Spleen (tissue), 13 donors: ENCODE results near the gene SLC30A1. TPM values are rescaled to one million over a fixed set of nuclear protein-coding genes. Genes with fewer than 3 reads are reported as not detected.
"Not testable (repeated sequence)": the region's sequence is repeated elsewhere in the genome, so short reads cannot be mapped to it uniquely, and the experiment has no call there.

Experiments
- DNase-seq: peaks from one replicate; pipeline ENCODE4 v3.0.0-alpha.2; 2020
- H3K27ac ChIP-seq, 8 donors: fragments of 200-600 bp; sonication (generic) in 7 of 8; 1 replicate in 4 of 8; 2 replicates in 4 of 8; pipeline versions ENCODE4 v1.5.0 to v1.8.0; 2016 to 2021; ENCODE audit warnings: inconsistent platforms in 4 of 8, mild to moderate bottlenecking in 4 of 8, moderate library complexity in 1 of 8
- H3K27me3 ChIP-seq, 7 donors: fragments of 200-600 bp; sonication (generic) in 6 of 7; replicated peaks in 1 of 7; 1 replicate in 4 of 7; 2 replicates in 3 of 7; pipeline versions ENCODE4 v1.5.0 to v1.8.0; 2016 to 2021; ENCODE audit warnings: inconsistent platforms in 3 of 7, mild to moderate bottlenecking in 1 of 7
- H3K36me3 ChIP-seq, 6 donors: fragments of 200-600 bp; sonication (generic) in 5 of 6; 1 replicate in 4 of 6; 2 replicates in 2 of 6; pipeline versions ENCODE4 v1.5.0 to v1.8.0; 2016 to 2021; ENCODE audit warnings: inconsistent platforms in 2 of 6
- H3K4me1 ChIP-seq, 6 donors: fragments of 200-600 bp; sonication (generic) in 5 of 6; 1 replicate in 3 of 6; 2 replicates in 3 of 6; pipeline versions ENCODE4 v1.5.0 to v1.8.0; 2016 to 2021; ENCODE audit warnings: inconsistent platforms in 3 of 6
- H3K4me3 ChIP-seq, 8 donors: fragments of 200-600 bp; sonication (generic) in 7 of 8; 1 replicate in 4 of 8; 2 replicates in 4 of 8; pipeline versions ENCODE4 v1.5.0 to v1.8.0; 2016 to 2021; ENCODE audit warnings: inconsistent platforms in 4 of 8, mild to moderate bottlenecking in 4 of 8, moderate library complexity in 2 of 8
- H3K9me3 ChIP-seq, 8 donors: fragments of 200-600 bp; sonication (generic) in 7 of 8; 1 replicate in 4 of 8; 2 replicates in 4 of 8; pipeline versions ENCODE4 v1.5.0 to v1.8.0; 2016 to 2021; ENCODE audit warnings: inconsistent platforms in 4 of 8
- POLR2A ChIP-seq, 3 donors: fragments of 450-650 bp; IDR thresholded peaks; one replicate each; pipeline ENCODE4 v1.5.1; 2017; ENCODE audit warnings: antibody characterized with exemption in 3 of 3, mild to moderate bottlenecking in 1 of 3
- POLR2AphosphoS5 ChIP-seq, 3 donors: sonication (generic); formaldehyde crosslinking; IDR thresholded peaks; one replicate each; pipeline ENCODE4 v1.5.1; 2017; ENCODE audit warnings: antibody characterized with exemption in 3 of 3
- WGBS, 5 donors: extraction: QIAGEN DNeasy Blood & Tissue Kit in 3 of 5; methylation state at CpG; one replicate each; pipeline versions ENCODE4 v1.1.5 to v1.1.7; 2013 to 2018; 5-methylcytosine and 5-hydroxymethylcytosine counted together
- intact Hi-C: fragments of 100-400 bp; cut with DNase I; formaldehyde crosslinking; loops from one replicate; pipeline ENCODE4 v1.15.0; 2023; ENCODE audit warnings: low total_unique reads
- long read RNA-seq, 2 donors: transcript quantifications; one replicate each; lab custom pipeline, GENCODE V29; 2026
- polyA plus RNA-seq, 3 donors: library from polyadenylated mRNA; stranded (reverse); fragments of 200-250 nt; gene quantifications; one replicate each; pipeline ENCODE4 v1.2.1, GENCODE V29; 2013
- total RNA-seq, 7 donors: library from RNA; depleted of rRNA in 3 of 7; stranded (reverse); fragments of >200 nt in 3 of 7; fragmentation: NEBNext Ultra II Directional in 4 of 7; extraction: Animal tissue kit (Norgen Biotek cat#: 25700) in 4 of 7; gene quantifications; one replicate each; pipeline versions ENCODE4 v1.1.0 to v1.2.1, GENCODE V29; 2016 to 2021
- TF ChIP-seq, protein P1 (sequence below), 11 experiments: fragments of 200-600 bp in 7 of 11; fragments of 450-650 bp in 4 of 11; sonication (generic) in 4 of 11; IDR thresholded peaks in 8 of 11; conservative IDR thresholded peaks in 3 of 11; 1 replicate in 7 of 11; 2 replicates in 4 of 11; pipeline versions ENCODE4 v1.4.0 to v1.8.0; 2016 to 2021; ENCODE audit warnings: antibody characterized with exemption in 11 of 11, inconsistent platforms in 4 of 11, mild to moderate bottlenecking in 1 of 11
- donor health status: healthy with polysubstance abuse.
- donor health status: DM: no; HTN: no; CAD: no; lungs with moderate emphysema.
- donor health status: DM: no; HTN: no; CAD: no.
- donor health status: Bipolar disorder and iron deficiency.
- donor health status: healthy.
- donor health status: DM: no; HTN: no; CAD: no.
- donor health status: DM: yes; HTN: yes; CAD: no.

The SLC30A1 gene, protein sequence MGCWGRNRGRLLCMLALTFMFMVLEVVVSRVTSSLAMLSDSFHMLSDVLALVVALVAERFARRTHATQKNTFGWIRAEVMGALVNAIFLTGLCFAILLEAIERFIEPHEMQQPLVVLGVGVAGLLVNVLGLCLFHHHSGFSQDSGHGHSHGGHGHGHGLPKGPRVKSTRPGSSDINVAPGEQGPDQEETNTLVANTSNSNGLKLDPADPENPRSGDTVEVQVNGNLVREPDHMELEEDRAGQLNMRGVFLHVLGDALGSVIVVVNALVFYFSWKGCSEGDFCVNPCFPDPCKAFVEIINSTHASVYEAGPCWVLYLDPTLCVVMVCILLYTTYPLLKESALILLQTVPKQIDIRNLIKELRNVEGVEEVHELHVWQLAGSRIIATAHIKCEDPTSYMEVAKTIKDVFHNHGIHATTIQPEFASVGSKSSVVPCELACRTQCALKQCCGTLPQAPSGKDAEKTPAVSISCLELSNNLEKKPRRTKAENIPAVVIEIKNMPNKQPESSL
- 10 to 100 TPM; 28.0 to 38.5 (median 32.8) TPM for total RNA-seq
- 1 to 10 TPM; 3.0 to 5.8 (median 3.3) TPM for polyA plus RNA-seq
- long read RNA-seq, donor 1, full-length matches to known transcripts, result 10 of 10 reads
- long read RNA-seq, donor 1, partial matches to known transcripts, result 0 of 10 reads
- long read RNA-seq, donor 1, other reads (novel, unspliced or antisense), result 0 of 10 reads
- long read RNA-seq, donor 2, full-length matches to known transcripts, result 9 of 9 reads
- long read RNA-seq, donor 2, partial matches to known transcripts, result 0 of 9 reads
- long read RNA-seq, donor 2, other reads (novel, unspliced or antisense), result 0 of 9 reads

DNA sequence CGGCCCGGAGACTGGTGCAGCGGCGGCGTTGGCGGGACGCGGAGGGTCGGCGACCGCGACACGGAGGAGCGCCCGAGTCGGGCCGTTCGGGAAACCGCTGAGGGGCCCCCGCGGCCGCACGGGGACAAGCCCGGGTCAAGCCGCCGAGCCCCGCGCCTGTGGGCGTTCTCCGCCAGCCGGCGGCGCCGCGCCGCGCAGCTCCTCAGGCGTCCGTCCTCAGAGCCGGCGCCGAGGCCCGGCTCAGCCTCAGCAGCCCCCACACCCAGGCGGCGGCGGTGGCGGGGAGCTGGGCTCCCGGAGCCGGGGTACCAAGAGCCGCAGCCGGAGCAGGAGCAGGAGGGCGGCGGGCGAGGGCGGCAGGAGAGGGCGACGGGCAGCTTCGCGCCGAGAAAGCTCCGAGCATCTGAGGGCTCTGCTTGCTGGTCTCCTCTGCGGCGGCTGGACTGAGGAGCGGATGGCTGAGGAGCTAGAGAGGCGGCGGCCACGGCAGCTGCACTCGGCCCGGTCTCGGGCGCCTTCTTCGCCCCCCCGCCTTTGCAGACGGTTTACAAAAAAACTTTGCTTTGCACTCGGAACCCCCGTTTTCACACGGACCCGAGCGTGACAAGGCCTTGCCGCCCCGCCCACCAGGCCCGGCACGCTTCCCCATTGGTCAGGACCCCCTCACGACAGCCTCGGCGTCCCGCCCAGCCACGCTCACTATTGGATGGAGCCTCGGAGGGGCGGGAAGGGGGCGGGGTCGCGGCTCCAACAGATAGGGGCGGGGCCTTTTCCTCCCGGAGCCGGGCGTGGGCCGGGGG lies at the start of gene SLC30A1:
TSS of gene SLC30A1 (minus strand) at position 522 of the 800 bp plus-strand sequence. CDS start 549 bp downstream, outside the sequence.
- H3K9me3 ChIP-seq, result no peaks in the 10 kb centered on the region
- peak within 1 kb of the TSS; percentile 96 to 99 (median 98) for H3K27ac ChIP-seq
- peaks cover 22 to 83% (median 63%) of the 10 kb centered on the region in 6 donors for H3K4me1 ChIP-seq
- TF ChIP-seq POLR2AphosphoS5 (IDR thresholded peaks at IDR 0.05), result peak; percentile 90 to 96 (median 94)
- TF ChIP-seq POLR2A (IDR thresholded peaks at IDR 0.05), result peak; percentile 12 to 85 (median 36)
- TF ChIP-seq, protein P1, sequence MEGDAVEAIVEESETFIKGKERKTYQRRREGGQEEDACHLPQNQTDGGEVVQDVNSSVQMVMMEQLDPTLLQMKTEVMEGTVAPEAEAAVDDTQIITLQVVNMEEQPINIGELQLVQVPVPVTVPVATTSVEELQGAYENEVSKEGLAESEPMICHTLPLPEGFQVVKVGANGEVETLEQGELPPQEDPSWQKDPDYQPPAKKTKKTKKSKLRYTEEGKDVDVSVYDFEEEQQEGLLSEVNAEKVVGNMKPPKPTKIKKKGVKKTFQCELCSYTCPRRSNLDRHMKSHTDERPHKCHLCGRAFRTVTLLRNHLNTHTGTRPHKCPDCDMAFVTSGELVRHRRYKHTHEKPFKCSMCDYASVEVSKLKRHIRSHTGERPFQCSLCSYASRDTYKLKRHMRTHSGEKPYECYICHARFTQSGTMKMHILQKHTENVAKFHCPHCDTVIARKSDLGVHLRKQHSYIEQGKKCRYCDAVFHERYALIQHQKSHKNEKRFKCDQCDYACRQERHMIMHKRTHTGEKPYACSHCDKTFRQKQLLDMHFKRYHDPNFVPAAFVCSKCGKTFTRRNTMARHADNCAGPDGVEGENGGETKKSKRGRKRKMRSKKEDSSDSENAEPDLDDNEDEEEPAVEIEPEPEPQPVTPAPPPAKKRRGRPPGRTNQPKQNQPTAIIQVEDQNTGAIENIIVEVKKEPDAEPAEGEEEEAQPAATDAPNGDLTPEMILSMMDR (IDR thresholded peaks at IDR 0.05 in 8 of 11, conservative IDR thresholded peaks at IDR 0.05 in 3 of 11), result peak in 3 of 11 experiments; percentile 9 to 36 (median 12)
- 0 to 1% (median 0%) methylated on average over 39 to 98 of the region's 98 CpGs for WGBS, 5 donors
- peaks cover 0 to 23% (median 9%) of the 10 kb centered on the region in 6 donors for H3K36me3 ChIP-seq
- intact Hi-C loops, result loop anchor here (5.0 kb wide), 1 partner anchor 63 kb away; no protein-coding TSS in a partner anchor
- H3K4me3 ChIP-seq, result peak within 1 kb of the TSS; percentile 72 to 99 (median 90)
- H3K27me3 ChIP-seq, result no peaks in the 10 kb centered on the region
- peak; percentile 99 for DNase-seq

- 62 to 77% (median 69%) methylated on average over 4 of the region's 4 CpGs for WGBS, 5 donors
- TF ChIP-seq, protein P1 (IDR thresholded peaks at IDR 0.05 in 8 of 11, conservative IDR thresholded peaks at IDR 0.05 in 3 of 11), result no peak
- TF ChIP-seq POLR2AphosphoS5 (IDR thresholded peaks at IDR 0.05), result no peak
- no peak for TF ChIP-seq POLR2A (IDR thresholded peaks at IDR 0.05)
- H3K4me3 ChIP-seq, result no peak overlapping the region
- peaks cover 0 to 49% (median 19%) of the 10 kb centered on the region in 6 donors for H3K4me1 ChIP-seq
- no peak for DNase-seq
- no peak overlapping the region for H3K27ac ChIP-seq
- intact Hi-C loops, result no loop called here
- H3K36me3 ChIP-seq, result no peaks in the 10 kb centered on the region
- peaks cover 0 to 9% (median 0%) of the 10 kb centered on the region in 7 donors for H3K27me3 ChIP-seq
- no peaks in the 10 kb centered on the region for H3K9me3 ChIP-seq
Observed at GRCh38 chr1:211628417-211628816, 49.5 kb upstream of the SLC30A1 start.

GRCh38 chr1:211627259-211627658 lies 48.3 kb upstream of the SLC30A1 start:
- intact Hi-C loops, result no loop called here
- H3K36me3 ChIP-seq, result no peaks in the 10 kb centered on the region
- peaks cover 0 to 38% (median 12%) of the 10 kb centered on the region in 6 donors for H3K4me1 ChIP-seq
- no peak for TF ChIP-seq POLR2A (IDR thresholded peaks at IDR 0.05)
- TF ChIP-seq POLR2AphosphoS5 (IDR thresholded peaks at IDR 0.05), result no peak
- TF ChIP-seq, protein P1 (IDR thresholded peaks at IDR 0.05 in 8 of 11, conservative IDR thresholded peaks at IDR 0.05 in 3 of 11), result no peak
- no peak overlapping the region for H3K4me3 ChIP-seq
- no peak overlapping the region for H3K27ac ChIP-seq
- no peaks in the 10 kb centered on the region for H3K9me3 ChIP-seq
- WGBS, 5 donors, result 84 to 97% (median 93%) methylated on average over 4 of the region's 4 CpGs
- no peaks in the 10 kb centered on the region for H3K27me3 ChIP-seq
- no peak for DNase-seq

- H3K4me3 ChIP-seq, H3K27me3 ChIP-seq, H3K36me3 ChIP-seq, intact Hi-C loops, H3K27ac ChIP-seq, DNase-seq, H3K9me3 ChIP-seq: not testable (repeated sequence)
- 94 to 97% (median 95%) methylated on average over 6 to 7 of the region's 7 CpGs for WGBS, 5 donors
- H3K4me1 ChIP-seq, result peaks cover 0 to 24% (median 10%) of the 10 kb centered on the region in 6 donors
Observed at GRCh38 chr1:211625866-211626265, 46.9 kb upstream of the SLC30A1 start.
